HepG2 (cell line): Measurements from ENCODE around the gene GALR1. TPM values are rescaled to one million over a fixed set of nuclear protein-coding genes. Genes with fewer than 3 reads are reported as not detected.

Experiments
- ATAC-seq: fragments of 200-7000 bp; cut with Tn5 transposase; 3 replicates; pipeline ENCODE4 v1.9.1; 2020; ENCODE audit warnings: mild to moderate bottlenecking, moderate library complexity
- BruUV-seq: library from RNA; stranded (reverse); fragments of 400-500 nt; replicated peaks from 2 replicates; lab custom pipeline; 2021; lab: Mats Ljungman, UMichigan
- CTCF ChIA-PET: fragments of 300-600 bp; formaldehyde crosslinking; extraction: SDS; loops from one replicate; lab custom pipeline; 2021; ENCODE audit warnings: low total read pairs, inconsistent platforms, low intra/inter-chr PET ratio; lab: Yijun Ruan, JAX
- POLR2A ChIA-PET: fragments of 350-600 bp; sonication (Branson Sonifier 250); formaldehyde crosslinking; loops from one replicate; lab custom pipeline; 2020; ENCODE audit warnings: antibody characterized with exemption, inconsistent platforms; lab: Yijun Ruan, JAX
- DNase-seq: peaks from one replicate; pipeline ENCODE4 v3.0.0-alpha.2; 2015; ENCODE audit warnings: low spot score
- FAIRE-seq: peaks from 3 replicates; lab custom pipeline; 2011; peaks lifted over from hg19 to GRCh38; lab: Jason Lieb, UNC
- H2AFZ ChIP-seq: one replicate; pipeline ENCODE4 v1.6.1; 2011; ENCODE audit warnings: low read length, inconsistent platforms
- H3K27ac ChIP-seq: fragments of 300-600 bp; 3 replicates; pipeline ENCODE4 v1.8.0; 2011; ENCODE audit warnings: mixed run types, mild to moderate bottlenecking, mixed read lengths, low read length, inconsistent platforms; ENCODE audit not compliant: insufficient read depth; ENCODE audit errors: extremely low read length
- H3K27me3 ChIP-seq, 2 experiments: fragments of 200-600 bp in 1 of 2; 2 replicates in 1 of 2; 3 replicates in 1 of 2; pipeline versions ENCODE4 v1.6.0 to v1.8.0; 2011; ENCODE audit warnings: low read length in 2 of 2, mild to moderate bottlenecking in 2 of 2, moderate library complexity in 2 of 2, inconsistent platforms in 1 of 2; ENCODE audit not compliant: insufficient read depth in 2 of 2, control insufficient read depth in 1 of 2
- H3K36me3 ChIP-seq, 2 experiments: fragments of 200-600 bp in 1 of 2; replicated peaks in 1 of 2; 2 replicates in 1 of 2; 3 replicates in 1 of 2; pipeline versions ENCODE4 v1.5.1 to v1.8.0; 2011; ENCODE audit warnings: low read length in 2 of 2, inconsistent platforms in 1 of 2; ENCODE audit not compliant: insufficient read depth in 2 of 2, control insufficient read depth in 1 of 2
- H3K4me1 ChIP-seq: 2 replicates; pipeline ENCODE4 v1.5.1; 2012; ENCODE audit warnings: low read length, inconsistent platforms; ENCODE audit not compliant: insufficient read depth
- H3K4me2 ChIP-seq: 2 replicates; pipeline ENCODE4 v1.6.0; 2011; ENCODE audit warnings: low read depth, low read length, inconsistent platforms
- H3K4me3 ChIP-seq, 3 experiments: fragments of 200-600 bp in 1 of 3; sonication (generic), shearing (Covaris generic) in 1 of 3; replicated peaks in 1 of 3; 2 replicates each; pipeline ENCODE4 v1.5.1; 2011 to 2016; ENCODE audit warnings: low read length in 3 of 3, inconsistent platforms in 2 of 3, low read depth in 2 of 3, mild to moderate bottlenecking in 2 of 3, control low read depth in 1 of 3, mixed read lengths in 1 of 3; ENCODE audit not compliant: insufficient read depth in 1 of 3
- H3K79me2 ChIP-seq: one replicate; pipeline ENCODE4 v1.6.1; 2011; ENCODE audit warnings: low read length, inconsistent platforms; ENCODE audit not compliant: insufficient read depth
- H3K9ac ChIP-seq: 2 replicates; pipeline ENCODE4 v1.6.0; 2011; ENCODE audit warnings: mild to moderate bottlenecking, low read depth, low read length, inconsistent platforms; ENCODE audit not compliant: insufficient read depth
- H3K9me3 ChIP-seq: 2 replicates; pipeline ENCODE4 v1.5.1; 2012; ENCODE audit warnings: mild to moderate bottlenecking, low read length
- H4K20me1 ChIP-seq: 2 replicates; pipeline ENCODE4 v1.6.0; 2011; ENCODE audit warnings: inconsistent platforms, mild to moderate bottlenecking, low read length, moderate library complexity; ENCODE audit not compliant: insufficient read depth
- ASH2L ChIP-seq: fragments of 300-600, 200-600 bp; sonication (generic); IDR thresholded peaks from 2 replicates; pipeline ENCODE4 v1.7.0; 2017; ENCODE audit warnings: low read depth, mild to moderate bottlenecking, moderate library complexity, mixed read lengths, low read length; ENCODE audit not compliant: insufficient read length
- ATF7-NPFF ChIP-seq: sonication (generic); formaldehyde crosslinking; IDR thresholded peaks from 2 replicates; pipeline ENCODE4 v1.8.1; 2023; ENCODE audit warnings: mild to moderate bottlenecking, low read depth, missing genetic modification reagents, moderate library complexity
- ESRRA ChIP-seq: sonication (generic); formaldehyde crosslinking; IDR thresholded peaks from 2 replicates; pipeline ENCODE4 v1.5.1; 2020; ENCODE audit warnings: mild to moderate bottlenecking, low read depth, missing genetic modification reagents
- GRHL1 ChIP-seq: sonication (generic); formaldehyde crosslinking; conservative IDR thresholded peaks from 2 replicates; pipeline ENCODE4 v1.8.0; 2022; ENCODE audit warnings: missing genetic modification reagents
- KAT2B ChIP-seq: fragments of 150-350 bp; IDR thresholded peaks from 2 replicates; pipeline ENCODE4 v1.6.1; 2014; ENCODE audit warnings: low read depth, low read length, borderline replicate concordance
- KDM3A ChIP-seq: IDR thresholded peaks from 2 replicates; pipeline ENCODE4 v1.6.1; 2018; ENCODE audit warnings: low read depth, missing compliant biosample characterization
- MLX ChIP-seq: IDR thresholded peaks from 2 replicates; pipeline ENCODE4 v1.6.1; 2016
- NCOA5 ChIP-seq: sonication (generic); formaldehyde crosslinking; IDR thresholded peaks from 2 replicates; pipeline ENCODE4 v1.4.0; 2020; ENCODE audit warnings: missing genetic modification reagents
- SALL1 ChIP-seq: sonication (generic); formaldehyde crosslinking; IDR thresholded peaks from 2 replicates; pipeline ENCODE4 v1.8.0; 2022; ENCODE audit warnings: mild to moderate bottlenecking, missing genetic modification reagents
- ZFAT ChIP-seq: sonication (generic); formaldehyde crosslinking; conservative IDR thresholded peaks from 2 replicates; pipeline ENCODE4 v1.8.1; 2023; ENCODE audit warnings: missing genetic modification reagents, inconsistent platforms
- ZMYM4 ChIP-seq: sonication (generic); formaldehyde crosslinking; IDR thresholded peaks from 2 replicates; pipeline ENCODE4 v1.8.1; 2023; ENCODE audit warnings: mild to moderate bottlenecking, missing genetic modification reagents
- ZNF143 ChIP-seq: sonication (generic); formaldehyde crosslinking; IDR thresholded peaks from 2 replicates; pipeline ENCODE4 v1.4.0; 2020; ENCODE audit warnings: missing genetic modification reagents
- ZNF329 ChIP-seq: sonication (generic); formaldehyde crosslinking; IDR thresholded peaks from 2 replicates; pipeline ENCODE4 v1.9.0; 2021; ENCODE audit warnings: low read depth, mild to moderate bottlenecking, missing genetic modification reagents
- ZNF496 ChIP-seq: sonication (generic); formaldehyde crosslinking; IDR thresholded peaks from 2 replicates; pipeline ENCODE4 v1.8.1; 2023; ENCODE audit warnings: mild to moderate bottlenecking, moderate library complexity, missing genetic modification reagents; ENCODE audit not compliant: insufficient replicate concordance
- ZNF569 ChIP-seq: sonication (generic); formaldehyde crosslinking; IDR thresholded peaks from 2 replicates; pipeline ENCODE4 v1.5.0; 2020; ENCODE audit warnings: mild to moderate bottlenecking, missing genetic modification reagents, moderate library complexity, borderline replicate concordance
- ZNF597 ChIP-seq: sonication (generic); formaldehyde crosslinking; IDR thresholded peaks from 2 replicates; pipeline ENCODE4 v1.5.0; 2020; ENCODE audit warnings: missing genetic modification reagents
- ZNF724P ChIP-seq: sonication (generic); formaldehyde crosslinking; IDR thresholded peaks from 2 replicates; pipeline ENCODE4 v1.8.0; 2022; ENCODE audit warnings: missing genetic modification reagents, borderline replicate concordance
- ZSCAN12 ChIP-seq: sonication (generic); formaldehyde crosslinking; IDR thresholded peaks from 2 replicates; pipeline ENCODE4 v1.9.0; 2021; ENCODE audit warnings: mild to moderate bottlenecking, missing genetic modification reagents
- WGBS: methylation state at CpG from one replicate; pipeline ENCODE4 v1.1.6; 2017; ENCODE audit warnings: low lambda C conversion rate; 5-methylcytosine and 5-hydroxymethylcytosine counted together
- in situ Hi-C: cut with HindIII; loops from 2 replicates; pipeline ENCODE4 v1.10.0; 2017; ENCODE audit warnings: low pct_unique_long_range_greater_than_20kb; ENCODE audit not compliant: extremely low pct_ligation_motif_present
- intact Hi-C: fragments of 100-400 bp; cut with micrococcal nuclease; formaldehyde crosslinking; loops from one replicate; pipeline ENCODE4 v1.10.0; 2022; ENCODE audit not compliant: unreplicated experiment
- polyA plus RNA-seq, 8 experiments: library from polyadenylated mRNA; depleted of rRNA in 3 of 8; stranded (reverse) in 7 of 8; unstranded in 1 of 8; fragments of >200 nt; fragmentation: Illumina TruSeq in 4 of 8; extraction: Trizol in 4 of 8; gene quantifications; 2 replicates each; pipeline versions ENCODE4 v1.2.1 to v1.2.3, GENCODE V29; 2011 to 2016; ENCODE audit warnings: low read depth in 4 of 8, missing spikeins in 1 of 8, mixed read lengths in 1 of 8; ENCODE audit not compliant: insufficient read depth in 1 of 8
- total RNA-seq, 5 experiments: library from RNA; depleted of rRNA; stranded (reverse); fragments of >200 nt; fragmentation: Illumina TruSeq; extraction: Trizol; gene quantifications; 2 replicates each; pipeline ENCODE4 v1.2.3, GENCODE V29; 2016; ENCODE audit warnings: low read depth in 1 of 5

GALR1 gene
- total and polyA plus RNA-seq, 2 of the 13 experiments (the other 11 are each of a cell fraction or from before 2014, with no cell fraction given), result not detected

GRCh38 chr18:77314511-77314910 lies 64.9 kb downstream of the GALR1 start:
- ChIA-PET CTCF (no interaction called here), POLR2A (no interaction called here)
- intact Hi-C loops (no loop called here), in situ Hi-C loops (no loop called here)
- no TSS peak for BruUV-seq
- Histone ChIP-seq H3K27me3 (no peaks in the 10 kb centered on the region), H4K20me1 (no peaks in the 10 kb centered on the region), H3K4me3 (no peak overlapping the region), H3K4me2 (no peak overlapping the region), H3K79me2 (no peaks in the 10 kb centered on the region), H2AFZ (no peak overlapping the region), H3K4me1 (no peaks in the 10 kb centered on the region), H3K9ac (no peak overlapping the region), H3K36me3 (no peaks in the 10 kb centered on the region), H3K27ac (no peak overlapping the region), H3K9me3 (no peaks in the 10 kb centered on the region)
- FAIRE-seq, result no peak
- ATAC-seq, result no peak
- no peak for TF ChIP-seq ZNF597 (CRISPR knock-in tag)
- no peak for TF ChIP-seq GRHL1 (CRISPR knock-in tag)
- no peak for TF ChIP-seq ZFAT (CRISPR knock-in tag)
- TF ChIP-seq ZNF329 (CRISPR knock-in tag), result no peak
- no peak for TF ChIP-seq ESRRA (CRISPR knock-in tag)
- TF ChIP-seq KDM3A (CRISPR knock-in tag), result no peak
- no peak for TF ChIP-seq ZNF143 (CRISPR knock-in tag)
- TF ChIP-seq KAT2B, result no peak
- TF ChIP-seq ASH2L, result no peak
- TF ChIP-seq ZSCAN12 (CRISPR knock-in tag), result no peak
- no peak for TF ChIP-seq ATF7-NPFF (CRISPR knock-in tag)
- no peak for TF ChIP-seq ZMYM4 (CRISPR knock-in tag)
- no peak for TF ChIP-seq NCOA5
- no peak for TF ChIP-seq ZNF496 (CRISPR knock-in tag)
- no peak for TF ChIP-seq SALL1
- no peak for TF ChIP-seq ZNF724P
- TF ChIP-seq MLX (CRISPR knock-in tag), result no peak
- no peak for TF ChIP-seq ZNF569 (CRISPR knock-in tag)
- no peak for DNase-seq
- WGBS, result 57% methylated on average over 6 of the region's 6 CpGs
